H1 (cell line): ENCODE measurements around the gene CNGA1. TPM values are rescaled to one million over a fixed set of nuclear protein-coding genes. Genes with fewer than 3 reads are reported as not detected.

Experiments
- CTCF ChIA-PET: fragments of 300-600 bp; sonication (Branson Sonifier 250); formaldehyde crosslinking; loops from one replicate; lab custom pipeline; 2021; ENCODE audit not compliant: partially characterized antibody; lab: Charles Lee
- POLR2A ChIA-PET: fragments of 300-600 bp; sonication (Branson Sonifier 250); formaldehyde crosslinking; loops from one replicate; lab custom pipeline; 2021; ENCODE audit warnings: inconsistent platforms; ENCODE audit not compliant: partially characterized antibody; lab: Charles Lee
- DNase-seq, 2 experiments: peaks; one replicate each; pipeline versions ENCODE4 v3.0.0 to v3.0.0-alpha.2; 2010 to 2022; ENCODE audit warnings: low spot score in 2 of 2, low read depth in 1 of 2, mixed read lengths in 1 of 2
- FAIRE-seq: peaks from 2 replicates; lab custom pipeline; 2011; peaks lifted over from hg19 to GRCh38; lab: Jason Lieb, UNC
- H2AFZ ChIP-seq: 2 replicates; pipeline ENCODE4 v1.8.1; 2012; ENCODE audit warnings: low read length, inconsistent platforms
- H2AK5ac ChIP-seq: 2 replicates; pipeline ENCODE4 v1.6.1; 2013; ENCODE audit warnings: low read depth, low read length
- H2BK120ac ChIP-seq: replicated peaks from 2 replicates; pipeline ENCODE3; 2013; ENCODE audit warnings: low read depth, low read length, inconsistent platforms
- H2BK12ac ChIP-seq: 2 replicates; pipeline ENCODE4 v1.6.1; 2013; ENCODE audit warnings: low read depth, low read length
- H2BK15ac ChIP-seq: 2 replicates; pipeline ENCODE4 v1.6.1; 2013; ENCODE audit warnings: low read length
- H2BK20ac ChIP-seq: 2 replicates; pipeline ENCODE4 v1.6.1; 2013; ENCODE audit warnings: low read length
- H2BK5ac ChIP-seq: 2 replicates; pipeline ENCODE4 v1.6.1; 2013; ENCODE audit warnings: low read depth, low read length
- H3K14ac ChIP-seq: 2 replicates; pipeline ENCODE4 v1.6.1; 2013; ENCODE audit warnings: inconsistent platforms; ENCODE audit not compliant: insufficient read length
- H3K18ac ChIP-seq: 2 replicates; pipeline ENCODE4 v1.6.1; 2013; ENCODE audit warnings: low read length; ENCODE audit errors: extremely low read depth
- H3K23ac ChIP-seq: 2 replicates; pipeline ENCODE4 v1.6.1; 2013; ENCODE audit warnings: inconsistent platforms; ENCODE audit not compliant: insufficient read length
- H3K23me2 ChIP-seq: 2 replicates; pipeline ENCODE4 v1.6.1; 2013; ENCODE audit warnings: low read depth, low read length
- H3K27ac ChIP-seq: 2 replicates; pipeline ENCODE4 v1.6.1; 2011; ENCODE audit warnings: low read depth, low read length, inconsistent platforms
- H3K27me3 ChIP-seq, 4 experiments: replicated peaks in 1 of 4; 1 replicate in 1 of 4; 2 replicates in 3 of 4; pipeline versions ENCODE4 v1.6.1 to v1.8.1; 2011 to 2013; ENCODE audit warnings: low read length in 3 of 4, mild to moderate bottlenecking in 3 of 4, inconsistent platforms in 2 of 4, mixed read lengths in 2 of 4, moderate library complexity in 1 of 4; ENCODE audit not compliant: control insufficient read depth in 3 of 4, insufficient read depth in 3 of 4; ENCODE audit errors: extremely low read depth in 1 of 4
- H3K36me3 ChIP-seq, 4 experiments: 2 replicates each; pipeline versions ENCODE4 v1.6.1 to v1.8.1; 2011 to 2013; ENCODE audit warnings: mild to moderate bottlenecking in 4 of 4, low read length in 3 of 4, moderate library complexity in 2 of 4, control low read depth in 1 of 4, inconsistent platforms in 1 of 4; ENCODE audit not compliant: insufficient read depth in 4 of 4, control insufficient read depth in 2 of 4
- H3K4ac ChIP-seq: replicated peaks from 2 replicates; pipeline ENCODE3; 2013; ENCODE audit warnings: low read length, low read depth, mixed read lengths, inconsistent platforms; ENCODE audit not compliant: insufficient read length
- H3K4me1 ChIP-seq, 4 experiments: replicated peaks in 1 of 4; 1 replicate in 1 of 4; 2 replicates in 3 of 4; pipeline versions ENCODE4 v1.6.1 to v1.8.1; 2011 to 2013; ENCODE audit warnings: low read length in 3 of 4, inconsistent platforms in 2 of 4, mixed read lengths in 1 of 4; ENCODE audit not compliant: insufficient read depth in 4 of 4, control insufficient read depth in 3 of 4
- H3K4me2 ChIP-seq, 2 experiments: 2 replicates each; pipeline versions ENCODE4 v1.6.1 to v1.8.1; 2011 to 2013; ENCODE audit warnings: low read depth in 2 of 2, low read length in 2 of 2, control low read depth in 1 of 2, inconsistent platforms in 1 of 2, mild to moderate bottlenecking in 1 of 2; ENCODE audit not compliant: insufficient read depth in 1 of 2
- H3K4me3 ChIP-seq, 4 experiments: fragments of 200-600, 300-600 bp in 1 of 4; sonication (generic), shearing (Covaris generic), sonication (Bioruptor Twin) in 1 of 4; 2 replicates each; pipeline versions ENCODE4 v1.5.1 to v1.8.1; 2011 to 2016; ENCODE audit warnings: low read length in 4 of 4, low read depth in 3 of 4, control low read depth in 2 of 4, inconsistent platforms in 2 of 4, mild to moderate bottlenecking in 2 of 4, mixed read lengths in 1 of 4, moderate library complexity in 1 of 4; ENCODE audit not compliant: insufficient read depth in 2 of 4; ENCODE audit errors: extremely low read depth in 1 of 4
- H3K56ac ChIP-seq: replicated peaks from 2 replicates; pipeline ENCODE3; 2013; ENCODE audit warnings: low read depth, mild to moderate bottlenecking, mixed read lengths, low read length, inconsistent platforms; ENCODE audit not compliant: insufficient read length
- H3K79me1 ChIP-seq: 2 replicates; pipeline ENCODE4 v1.6.1; 2013; ENCODE audit warnings: low read depth, low read length, control low read depth
- H3K79me2 ChIP-seq, 2 experiments: 2 replicates each; pipeline versions ENCODE4 v1.6.1 to v1.8.1; 2012 to 2013; ENCODE audit warnings: low read length in 2 of 2, mild to moderate bottlenecking in 2 of 2, inconsistent platforms in 1 of 2; ENCODE audit not compliant: insufficient read depth in 2 of 2, control insufficient read depth in 1 of 2
- H3K9ac ChIP-seq, 4 experiments: replicated peaks in 1 of 4; 1 replicate in 1 of 4; 2 replicates in 3 of 4; pipeline versions ENCODE4 v1.6.1 to v1.8.1; 2011 to 2013; ENCODE audit warnings: low read depth in 3 of 4, low read length in 3 of 4, control low read depth in 2 of 4, mild to moderate bottlenecking in 2 of 4, moderate library complexity in 2 of 4, inconsistent platforms in 1 of 4; ENCODE audit errors: extremely low read depth in 1 of 4
- H3K9me3 ChIP-seq, 2 experiments: 2 replicates each; pipeline versions ENCODE4 v1.6.1 to v1.8.1; 2012 to 2013; ENCODE audit warnings: mild to moderate bottlenecking in 2 of 2, moderate library complexity in 2 of 2, control low read depth in 1 of 2, inconsistent platforms in 1 of 2, low read depth in 1 of 2, low read length in 1 of 2, mixed read lengths in 1 of 2; ENCODE audit not compliant: insufficient read depth in 2 of 2
- H4K20me1 ChIP-seq, 2 experiments: replicated peaks in 1 of 2; 2 replicates each; pipeline versions ENCODE3 to v1.8.1; 2011 to 2013; ENCODE audit warnings: inconsistent platforms in 2 of 2, low read length in 2 of 2, mild to moderate bottlenecking in 1 of 2; ENCODE audit not compliant: insufficient read depth in 2 of 2, control insufficient read depth in 1 of 2
- H4K5ac ChIP-seq: 2 replicates; pipeline ENCODE4 v1.6.1; 2013; ENCODE audit warnings: low read length, low read depth, mixed read lengths, inconsistent platforms; ENCODE audit not compliant: insufficient read length
- H4K8ac ChIP-seq: 2 replicates; pipeline ENCODE4 v1.8.0; 2013; ENCODE audit warnings: mild to moderate bottlenecking, moderate library complexity, low read length, inconsistent platforms; ENCODE audit not compliant: insufficient read depth; ENCODE audit errors: extremely low read depth
- H4K91ac ChIP-seq: replicated peaks from 2 replicates; pipeline ENCODE3; 2013; ENCODE audit warnings: low read length, mixed read lengths, inconsistent platforms; ENCODE audit not compliant: insufficient read length
- FOSL1 ChIP-seq: IDR thresholded peaks from 2 replicates; pipeline ENCODE4 v1.6.1; 2011; ENCODE audit warnings: mild to moderate bottlenecking, low read depth, low read length, moderate library complexity; ENCODE audit not compliant: insufficient read depth
- PHF8 ChIP-seq: fragments of 200-600 bp; sonication (generic); conservative IDR thresholded peaks from 2 replicates; pipeline ENCODE4 v1.7.1; 2012; ENCODE audit warnings: low read depth, mild to moderate bottlenecking, inconsistent platforms, low read length, moderate library complexity
- SP1 ChIP-seq: IDR thresholded peaks from 2 replicates; pipeline ENCODE4 v1.6.1; 2011; ENCODE audit warnings: low read depth, low read length
- TAF1 ChIP-seq: IDR thresholded peaks from 2 replicates; pipeline ENCODE4 v1.6.1; 2011; ENCODE audit warnings: mild to moderate bottlenecking, low read depth, low read length
- WGBS, 2 experiments: shearing (Covaris generic) in 1 of 2; methylation state at CpG; one replicate each; pipeline versions ENCODE4 v1.1.6 to v1.1.7; 2013 to 2015; ENCODE audit warnings: low lambda C conversion rate in 2 of 2, mixed read lengths in 2 of 2, inconsistent platforms in 1 of 2, low coverage in 1 of 2, missing lambda C conversion rate in 1 of 2; ENCODE audit not compliant: insufficient replicate concordance in 2 of 2, insufficient coverage in 1 of 2, insufficient read length in 1 of 2; ENCODE audit errors: extremely low coverage in 1 of 2, missing lambda C conversion rate in 1 of 2; 5-methylcytosine and 5-hydroxymethylcytosine counted together
- polyA plus RNA-seq, 7 experiments: library from polyadenylated mRNA; depleted of rRNA in 3 of 7; stranded (reverse) in 5 of 7; unstranded in 2 of 7; fragments of >200 nt in 5 of 7; fragments of 200-250 nt in 2 of 7; gene quantifications; 1 replicate in 5 of 7; 2 replicates in 1 of 7; 4 replicates in 1 of 7; pipeline versions ENCODE4 v1.2.1 to v1.2.3, GENCODE V29; 2011 to 2013; ENCODE audit warnings: missing spikeins in 2 of 7, mixed read lengths in 2 of 7
- total RNA-seq: library from RNA; stranded (reverse); fragmentation: NEBNext Ultra II Directional; extraction: Animal tissue kit (Norgen Biotek cat#: 25700); gene quantifications from 2 replicates; pipeline ENCODE4 v1.2.1, GENCODE V29; 2021

Gene CNGA1
- total and polyA plus RNA-seq, 2 of the 8 experiments (the other 6 are each of a cell fraction or from before 2014, with no cell fraction given), result 0.17 to 0.54 TPM

DNA sequence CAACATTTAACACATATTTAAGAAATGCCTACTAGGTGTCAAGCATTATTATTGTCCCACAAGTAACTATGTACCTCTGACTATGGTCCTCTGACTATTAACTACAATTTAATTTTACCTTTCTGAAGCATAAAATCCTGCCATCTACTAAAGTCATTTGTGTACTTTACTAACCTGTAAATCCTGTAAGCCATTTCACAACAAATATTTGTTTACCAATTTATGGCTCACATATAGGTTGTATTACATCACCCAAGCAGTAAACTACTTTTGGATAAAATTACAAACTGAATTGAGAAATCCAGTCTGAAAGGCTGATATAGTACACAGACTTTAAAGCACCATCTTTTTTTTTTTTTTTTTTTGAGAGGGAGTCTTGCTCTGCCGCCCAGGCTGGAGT lies 43.8 kb downstream of the CNGA1 start:
- H3K27ac ChIP-seq, result no peak overlapping the region
- H3K9me3 ChIP-seq, result no peaks in the 10 kb centered on the region
- H3K56ac ChIP-seq, result no peak overlapping the region
- TF ChIP-seq PHF8, result no peak
- no peak for TF ChIP-seq FOSL1
- TF ChIP-seq SP1, result no peak
- TF ChIP-seq TAF1, result no peak
- no peak overlapping the region for H2AFZ ChIP-seq
- no peak overlapping the region for H3K4me3 ChIP-seq
- H4K5ac ChIP-seq, result no peak overlapping the region
- H3K18ac ChIP-seq, result no peak overlapping the region
- no peak for DNase-seq
- H2BK120ac ChIP-seq, result no peak overlapping the region
- no peak overlapping the region for H3K9ac ChIP-seq
- no peaks in the 10 kb centered on the region for H3K79me2 ChIP-seq
- no peaks in the 10 kb centered on the region for H3K4me1 ChIP-seq
- CTCF ChIA-PET, result no interaction called here
- H2BK5ac ChIP-seq, result no peak overlapping the region
- H2BK15ac ChIP-seq, result no peak overlapping the region
- H3K14ac ChIP-seq, result no peak overlapping the region
- POLR2A ChIA-PET, result no interaction called here
- no peak overlapping the region for H2BK12ac ChIP-seq
- no peak overlapping the region for H3K4me2 ChIP-seq
- H3K27me3 ChIP-seq, result no peaks in the 10 kb centered on the region
- WGBS, 2 experiments, result 80% methylated on average over 1 of the region's 1 CpG; no CpG with 5 or more reads in 1 of the 2 experiments
- H2BK20ac ChIP-seq, result no peak overlapping the region
- H3K23me2 ChIP-seq, result no peaks in the 10 kb centered on the region
- no peaks in the 10 kb centered on the region for H3K79me1 ChIP-seq
- no peak overlapping the region for H3K4ac ChIP-seq
- H4K20me1 ChIP-seq, result no peaks in the 10 kb centered on the region
- no peak for FAIRE-seq
- no peak overlapping the region for H4K91ac ChIP-seq
- no peak overlapping the region for H4K8ac ChIP-seq
- H2AK5ac ChIP-seq, result no peak overlapping the region
- H3K23ac ChIP-seq, result no peak overlapping the region
- no peaks in the 10 kb centered on the region for H3K36me3 ChIP-seq
